Neural crest cell (in vitro differentiated cells): Measurements from ENCODE around the gene RBBP5. TPM values are rescaled to one million over a fixed set of nuclear protein-coding genes. Genes with fewer than 3 reads are reported as not detected.

Experiments
- DNase-seq: peaks from one replicate; pipeline ENCODE4 v3.0.0; 2021; ENCODE audit warnings: low read depth, mixed read lengths, low spot score
- H3K27ac Mint-ChIP-seq: one replicate; pipeline ENCODE4 v1.8.0; 2021; ENCODE audit warnings: mild to moderate bottlenecking, mixed read lengths; ENCODE audit not compliant: unreplicated experiment
- H3K27me3 Mint-ChIP-seq: 2 replicates; pipeline ENCODE4 v1.8.0; 2021; ENCODE audit warnings: low read depth, mild to moderate bottlenecking, mixed read lengths
- H3K36me3 Mint-ChIP-seq: 2 replicates; pipeline ENCODE4 v1.8.0; 2021; ENCODE audit warnings: low read depth, mild to moderate bottlenecking, mixed read lengths
- H3K4me1 Mint-ChIP-seq: 2 replicates; pipeline ENCODE4 v1.8.0; 2021; ENCODE audit warnings: mixed read lengths
- H3K4me3 Mint-ChIP-seq: one replicate; pipeline ENCODE4 v1.8.0; 2021; ENCODE audit warnings: mild to moderate bottlenecking, mixed read lengths
- H3K9me3 Mint-ChIP-seq: 2 replicates; pipeline ENCODE4 v1.8.0; 2021; ENCODE audit warnings: mixed read lengths
- total RNA-seq: library from RNA; stranded (reverse); gene quantifications from 2 replicates; pipeline ENCODE4 v1.2.1, GENCODE V29; 2021
- TF ChIP-seq, protein P1 (sequence below): fragments of 200-600 bp; sonication (generic); conservative IDR thresholded peaks from 2 replicates; pipeline ENCODE4 v1.5.0; 2021; ENCODE audit warnings: antibody characterized with exemption, mild to moderate bottlenecking

The RBBP5 gene
- total RNA-seq, 1 donor from 2014 or later: 22.8 TPM

DNA sequence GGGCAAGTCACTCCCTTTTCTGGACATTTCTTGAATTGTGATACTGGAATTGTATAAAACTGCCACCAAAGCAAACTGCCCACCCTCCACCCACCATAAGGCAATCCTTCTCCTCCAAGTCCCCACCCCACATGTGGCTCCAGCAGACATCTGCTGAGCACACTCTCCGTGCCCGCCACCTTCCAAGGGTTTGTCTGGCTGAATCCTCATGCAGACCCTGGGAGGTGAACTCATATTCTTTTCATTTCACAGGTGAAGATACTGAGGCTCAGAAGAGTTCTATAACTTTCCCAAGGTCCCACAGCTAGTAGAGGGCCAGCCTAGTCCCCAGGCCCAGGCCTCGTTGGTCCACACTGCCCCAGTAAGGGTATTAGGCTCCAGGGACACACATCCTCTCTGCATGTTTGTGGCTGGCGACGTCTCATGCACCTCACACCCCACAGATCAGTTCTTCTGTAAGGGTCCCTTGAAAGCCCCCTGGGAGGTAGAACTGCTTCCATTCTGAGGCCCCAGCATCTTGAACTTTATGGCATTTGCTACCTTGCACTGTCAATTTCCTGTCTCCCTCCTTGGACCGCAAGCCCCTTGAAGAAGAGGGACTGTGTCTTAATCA, 64.7 kb downstream of the RBBP5 start:
- Mint-ChIP-seq H3K36me3 (no peaks in the 10 kb centered on the region), H3K9me3 (no peaks in the 10 kb centered on the region), H3K4me3 (no peak overlapping the region), H3K27me3 (no peaks in the 10 kb centered on the region), H3K27ac (no peak overlapping the region), H3K4me1 (peaks cover 28% of the 10 kb centered on the region)
- TF ChIP-seq, protein P1, sequence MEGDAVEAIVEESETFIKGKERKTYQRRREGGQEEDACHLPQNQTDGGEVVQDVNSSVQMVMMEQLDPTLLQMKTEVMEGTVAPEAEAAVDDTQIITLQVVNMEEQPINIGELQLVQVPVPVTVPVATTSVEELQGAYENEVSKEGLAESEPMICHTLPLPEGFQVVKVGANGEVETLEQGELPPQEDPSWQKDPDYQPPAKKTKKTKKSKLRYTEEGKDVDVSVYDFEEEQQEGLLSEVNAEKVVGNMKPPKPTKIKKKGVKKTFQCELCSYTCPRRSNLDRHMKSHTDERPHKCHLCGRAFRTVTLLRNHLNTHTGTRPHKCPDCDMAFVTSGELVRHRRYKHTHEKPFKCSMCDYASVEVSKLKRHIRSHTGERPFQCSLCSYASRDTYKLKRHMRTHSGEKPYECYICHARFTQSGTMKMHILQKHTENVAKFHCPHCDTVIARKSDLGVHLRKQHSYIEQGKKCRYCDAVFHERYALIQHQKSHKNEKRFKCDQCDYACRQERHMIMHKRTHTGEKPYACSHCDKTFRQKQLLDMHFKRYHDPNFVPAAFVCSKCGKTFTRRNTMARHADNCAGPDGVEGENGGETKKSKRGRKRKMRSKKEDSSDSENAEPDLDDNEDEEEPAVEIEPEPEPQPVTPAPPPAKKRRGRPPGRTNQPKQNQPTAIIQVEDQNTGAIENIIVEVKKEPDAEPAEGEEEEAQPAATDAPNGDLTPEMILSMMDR: no peak
- no peak for DNase-seq

- DNase-seq: no peak
- Mint-ChIP-seq H3K4me3 (no peak overlapping the region), H3K27me3 (no peaks in the 10 kb centered on the region)
Measured at GRCh38 chr1:205056188-205056611, 65.6 kb downstream of the RBBP5 start.

DNA sequence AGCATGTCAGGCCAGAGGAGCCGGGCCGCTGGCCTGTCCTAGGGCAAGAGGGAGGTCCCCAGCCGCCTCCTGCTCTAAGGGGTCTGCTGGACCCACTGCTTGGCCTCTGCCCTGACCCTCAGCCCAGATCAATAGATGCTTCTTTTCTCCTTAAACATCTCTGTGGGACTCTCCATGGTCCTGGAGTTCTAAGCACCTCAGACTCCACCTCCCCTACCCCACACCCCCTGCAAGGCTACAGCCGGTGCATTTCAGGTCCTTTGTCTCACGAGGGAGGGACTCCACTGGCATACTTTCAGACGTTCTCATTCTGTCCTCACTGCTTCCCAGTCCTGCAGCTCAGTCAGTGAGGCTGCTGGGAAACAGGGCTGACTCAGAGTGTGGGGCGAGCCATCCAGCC, 67.8 kb downstream of the RBBP5 start:
- Mint-ChIP-seq H3K4me3 (no peak overlapping the region), H3K4me1 (peaks cover 22% of the 10 kb centered on the region), H3K27ac (no peak overlapping the region), H3K9me3 (no peaks in the 10 kb centered on the region), H3K27me3 (no peaks in the 10 kb centered on the region), H3K36me3 (no peaks in the 10 kb centered on the region)
- DNase-seq: no peak
- TF ChIP-seq, protein P1: no peak

More at GRCh38 chr1:205056188-205056611, 65.6 kb downstream of the RBBP5 start:
- TF ChIP-seq, protein P1: no peak
- Mint-ChIP-seq H3K9me3 (no peaks in the 10 kb centered on the region), H3K27ac (peak overlapping the region; percentile 62), H3K4me1 (peaks cover 22% of the 10 kb centered on the region), H3K36me3 (no peaks in the 10 kb centered on the region)

DNA sequence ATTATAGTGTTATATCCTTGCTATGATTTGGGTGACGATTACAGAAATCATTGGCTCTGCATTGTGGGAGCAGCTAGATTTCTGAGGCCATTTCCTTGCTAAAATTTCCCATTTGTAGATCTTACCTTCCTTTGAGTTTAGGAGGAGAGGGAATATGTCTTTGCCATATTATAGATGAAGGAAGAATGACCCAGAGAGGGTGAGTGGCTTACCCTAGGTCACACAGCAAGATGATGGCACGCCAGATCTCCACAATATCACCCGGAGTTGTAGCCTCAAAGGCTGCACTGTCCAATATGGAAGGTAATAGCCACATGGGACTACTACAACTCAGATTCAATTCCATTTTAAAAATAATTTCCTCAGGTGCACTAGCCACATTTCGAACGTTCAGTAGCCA, 68.5 kb downstream of the RBBP5 start:
- TF ChIP-seq, protein P1: no peak
- Mint-ChIP-seq H3K4me3 (no peak overlapping the region), H3K9me3 (no peaks in the 10 kb centered on the region), H3K27ac (no peak overlapping the region), H3K27me3 (no peaks in the 10 kb centered on the region), H3K36me3 (no peaks in the 10 kb centered on the region), H3K4me1 (peaks cover 22% of the 10 kb centered on the region)
- no peak for DNase-seq

DNA sequence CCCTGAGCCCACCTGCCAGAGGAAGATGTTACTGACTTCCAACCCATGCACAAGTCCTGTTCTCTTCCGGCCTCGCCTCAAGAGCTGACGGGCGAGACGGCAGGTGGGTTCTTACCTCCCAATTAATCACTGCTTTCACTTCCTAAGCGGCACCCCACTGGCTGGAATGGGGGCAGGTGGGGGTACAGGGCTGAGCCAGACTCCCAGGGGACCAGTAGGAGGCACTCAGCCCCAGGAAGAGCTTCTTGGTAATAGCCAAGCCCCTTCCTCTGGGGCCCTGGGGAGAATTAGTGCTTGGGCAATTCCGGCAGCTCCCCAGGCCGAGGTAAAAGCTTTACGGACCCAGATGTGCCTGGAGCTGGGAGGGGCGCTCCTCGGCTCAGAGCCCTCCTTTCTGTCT, 69.1 kb downstream of the RBBP5 start:
- Mint-ChIP-seq H3K4me1 (peaks cover 25% of the 10 kb centered on the region), H3K27me3 (no peaks in the 10 kb centered on the region), H3K36me3 (no peaks in the 10 kb centered on the region), H3K4me3 (no peak overlapping the region), H3K9me3 (no peaks in the 10 kb centered on the region), H3K27ac (no peak overlapping the region)
- TF ChIP-seq, protein P1: no peak
- DNase-seq: no peak
